Neural progenitor cell (in vitro differentiated cells): Measurements from ENCODE around the gene SOCS4.

ENCODE experiments used
- CTCF ChIP-seq: fragments of 200-600 bp; sonication (generic); IDR thresholded peaks from 2 replicates; pipeline ENCODE4 v1.5.1; 2017; ENCODE audit warnings: antibody characterized with exemption, mild to moderate bottlenecking
- EZH2 ChIP-seq: fragments of 200-600 bp; sonication (generic); IDR thresholded peaks from 2 replicates; pipeline ENCODE4 v1.6.1; 2017; ENCODE audit warnings: antibody characterized with exemption, mild to moderate bottlenecking, moderate library complexity

- TF ChIP-seq CTCF (no peak), EZH2 (no peak)
These were observed 26.5 kb downstream of the SOCS4 start for GRCh38 chr14:55053500-55053899.
